Activated naive CD4-positive, alpha-beta T cell treated with anti-CD3 and anti-CD28 coated beads for 36 hours (primary cell): ENCODE results near the gene POU2AF3. TPM values are rescaled to one million over a fixed set of nuclear protein-coding genes. Genes with fewer than 3 reads are reported as not detected.
"Not testable (repeated sequence)": the region's sequence is repeated elsewhere in the genome, so short reads cannot be mapped to it uniquely, and the experiment has no call there.

Source experiments
- CTCF ChIA-PET: fragments of 350-600 bp; sonication (Branson Sonifier 250); formaldehyde crosslinking; loops from one replicate; lab custom pipeline; 2021; ENCODE audit warnings: antibody characterized with exemption; lab: Charles Lee
- DNase-seq: peaks from one replicate; pipeline ENCODE4 v3.0.0-alpha.2; 2020
- H3K27ac Mint-ChIP-seq: one replicate; pipeline ENCODE4 v1.8.0; 2021; ENCODE audit warnings: mild to moderate bottlenecking, mixed read lengths
- H3K27me3 Mint-ChIP-seq: one replicate; pipeline ENCODE4 v1.8.0; 2021; ENCODE audit warnings: low read depth, mixed read lengths
- H3K36me3 Mint-ChIP-seq: one replicate; pipeline ENCODE4 v1.8.0; 2021; ENCODE audit warnings: low read depth, mixed read lengths
- H3K4me1 Mint-ChIP-seq: one replicate; pipeline ENCODE4 v1.8.0; 2021; ENCODE audit warnings: low read depth, mixed read lengths
- H3K4me3 Mint-ChIP-seq: one replicate; pipeline ENCODE4 v1.8.0; 2021; ENCODE audit warnings: mild to moderate bottlenecking, moderate library complexity, mixed read lengths
- H3K9me3 Mint-ChIP-seq: one replicate; pipeline ENCODE4 v1.8.0; 2021; ENCODE audit warnings: mixed read lengths
- intact Hi-C: fragments of 100-400 bp; cut with micrococcal nuclease; formaldehyde crosslinking; loops from one replicate; pipeline ENCODE4 v1.15.1; 2023
- total RNA-seq, 2 experiments: library from RNA; stranded (reverse); gene quantifications; one replicate each; pipeline ENCODE4 v1.2.3, GENCODE V29; 2021

POU2AF3 gene
- total RNA-seq, 2 experiments from 2014 or later: not detected

DNA sequence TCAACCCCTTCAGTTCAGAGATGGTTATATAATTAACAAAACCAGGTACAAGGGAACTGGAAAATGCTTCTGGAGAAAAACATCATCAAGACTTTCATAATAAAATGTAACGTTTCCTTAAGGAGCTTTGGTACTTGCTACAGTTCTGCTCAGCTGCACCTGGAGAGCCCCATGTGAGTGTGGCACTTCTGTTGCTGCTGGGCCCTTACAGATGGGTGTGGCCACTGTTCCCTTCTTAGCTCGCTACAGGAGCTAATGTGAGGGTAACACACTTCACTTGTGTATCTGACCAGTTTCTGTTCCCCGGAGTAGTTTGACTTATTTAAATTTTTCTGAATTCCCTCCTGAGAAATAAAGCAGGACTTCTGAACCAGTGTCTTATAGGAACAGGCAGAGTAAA is 4.0 kb downstream of the POU2AF3 start:
- peaks cover 27% of the 10 kb centered on the region for H3K27me3 Mint-ChIP-seq
- no peak overlapping the region for H3K27ac Mint-ChIP-seq
- DNase-seq: no peak
- intact Hi-C loops: no loop called here
- no peaks in the 10 kb centered on the region for H3K9me3 Mint-ChIP-seq
- H3K36me3 Mint-ChIP-seq: no peaks in the 10 kb centered on the region
- CTCF ChIA-PET: no interaction called here
- no peak overlapping the region for H3K4me3 Mint-ChIP-seq
- H3K4me1 Mint-ChIP-seq: peaks cover 2% of the 10 kb centered on the region

- no peaks in the 10 kb centered on the region for H3K9me3 Mint-ChIP-seq
- H3K4me3 Mint-ChIP-seq: no peak overlapping the region
- intact Hi-C loops: no loop called here
- H3K36me3 Mint-ChIP-seq: no peaks in the 10 kb centered on the region
- H3K27ac Mint-ChIP-seq: no peak overlapping the region
- no peak for DNase-seq
- H3K27me3 Mint-ChIP-seq: peaks cover 24% of the 10 kb centered on the region
- CTCF ChIA-PET: interaction anchor here (0.6 kb wide), 1 partner anchor 179 kb away, joined by 3 read pairs; no protein-coding TSS in a partner anchor
- H3K4me1 Mint-ChIP-seq: no peaks in the 10 kb centered on the region
Observed at GRCh38 chr11:111303461-111303860, 5.1 kb downstream of the POU2AF3 start.

GRCh38 chr11:111305162-111305802 is 6.9 kb downstream of the POU2AF3 start:
- intact Hi-C loops: no loop called here
- no peak overlapping the region for H3K27ac Mint-ChIP-seq
- H3K9me3 Mint-ChIP-seq: no peaks in the 10 kb centered on the region
- DNase-seq: no peak
- H3K36me3 Mint-ChIP-seq: no peaks in the 10 kb centered on the region
- no peaks in the 10 kb centered on the region for H3K4me1 Mint-ChIP-seq
- H3K27me3 Mint-ChIP-seq: peaks cover 17% of the 10 kb centered on the region
- CTCF ChIA-PET: interaction anchor here (0.6 kb wide), 1 partner anchor 9 kb away, joined by 3 read pairs; no protein-coding TSS in a partner anchor
- H3K4me3 Mint-ChIP-seq: no peak overlapping the region

GRCh38 chr11:111305876-111306275 is 7.5 kb downstream of the POU2AF3 start:
- CTCF ChIA-PET: no interaction called here
- H3K27ac Mint-ChIP-seq: no peak overlapping the region
- H3K9me3 Mint-ChIP-seq: no peaks in the 10 kb centered on the region
- H3K4me3 Mint-ChIP-seq: no peak overlapping the region
- H3K36me3 Mint-ChIP-seq: no peaks in the 10 kb centered on the region
- intact Hi-C loops: no loop called here
- no peak for DNase-seq
- no peaks in the 10 kb centered on the region for H3K4me1 Mint-ChIP-seq
- peaks cover 12% of the 10 kb centered on the region for H3K27me3 Mint-ChIP-seq

- CTCF ChIA-PET: no interaction called here
- no peak overlapping the region for H3K4me3 Mint-ChIP-seq
- no peaks in the 10 kb centered on the region for H3K9me3 Mint-ChIP-seq
- H3K27me3 Mint-ChIP-seq: peaks cover 10% of the 10 kb centered on the region
- H3K27ac Mint-ChIP-seq: no peak overlapping the region
- DNase-seq: no peak
- H3K4me1 Mint-ChIP-seq: no peaks in the 10 kb centered on the region
- intact Hi-C loops: no loop called here
- no peaks in the 10 kb centered on the region for H3K36me3 Mint-ChIP-seq
Observed at GRCh38 chr11:111306321-111306720, 8.0 kb downstream of the POU2AF3 start.

GRCh38 chr11:111307472-111308108 is 9.2 kb downstream of the POU2AF3 start:
- intact Hi-C loops: no loop called here
- DNase-seq: no peak
- H3K9me3 Mint-ChIP-seq: no peaks in the 10 kb centered on the region
- no peak overlapping the region for H3K27ac Mint-ChIP-seq
- CTCF ChIA-PET: no interaction called here
- H3K36me3 Mint-ChIP-seq: no peaks in the 10 kb centered on the region
- H3K4me1 Mint-ChIP-seq: no peaks in the 10 kb centered on the region
- no peak overlapping the region for H3K4me3 Mint-ChIP-seq
- peaks cover 10% of the 10 kb centered on the region for H3K27me3 Mint-ChIP-seq

DNA sequence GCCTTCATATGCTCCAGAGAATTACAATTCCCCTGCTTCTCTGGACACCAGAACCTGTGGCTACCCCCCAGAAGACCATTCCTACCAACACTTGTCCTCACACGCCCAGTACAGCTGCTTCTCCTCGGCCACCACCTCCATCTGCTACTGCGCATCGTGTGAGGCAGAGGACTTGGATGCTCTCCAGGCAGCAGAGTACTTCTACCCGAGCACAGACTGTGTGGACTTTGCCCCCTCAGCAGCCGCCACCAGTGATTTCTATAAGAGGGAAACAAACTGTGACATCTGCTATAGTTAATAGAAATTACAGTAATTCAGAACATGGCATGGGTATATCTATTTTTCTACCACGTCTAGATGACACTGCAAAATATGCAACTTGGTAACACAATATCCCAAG is 9.8 kb downstream of the POU2AF3 start:
- H3K4me1 Mint-ChIP-seq: no peaks in the 10 kb centered on the region
- peaks cover 11% of the 10 kb centered on the region for H3K27me3 Mint-ChIP-seq
- no peak for DNase-seq
- peaks cover under 1% of the 10 kb centered on the region for H3K9me3 Mint-ChIP-seq
- no peaks in the 10 kb centered on the region for H3K36me3 Mint-ChIP-seq
- CTCF ChIA-PET: no interaction called here
- no peak overlapping the region for H3K4me3 Mint-ChIP-seq
- intact Hi-C loops: no loop called here
- no peak overlapping the region for H3K27ac Mint-ChIP-seq

DNA sequence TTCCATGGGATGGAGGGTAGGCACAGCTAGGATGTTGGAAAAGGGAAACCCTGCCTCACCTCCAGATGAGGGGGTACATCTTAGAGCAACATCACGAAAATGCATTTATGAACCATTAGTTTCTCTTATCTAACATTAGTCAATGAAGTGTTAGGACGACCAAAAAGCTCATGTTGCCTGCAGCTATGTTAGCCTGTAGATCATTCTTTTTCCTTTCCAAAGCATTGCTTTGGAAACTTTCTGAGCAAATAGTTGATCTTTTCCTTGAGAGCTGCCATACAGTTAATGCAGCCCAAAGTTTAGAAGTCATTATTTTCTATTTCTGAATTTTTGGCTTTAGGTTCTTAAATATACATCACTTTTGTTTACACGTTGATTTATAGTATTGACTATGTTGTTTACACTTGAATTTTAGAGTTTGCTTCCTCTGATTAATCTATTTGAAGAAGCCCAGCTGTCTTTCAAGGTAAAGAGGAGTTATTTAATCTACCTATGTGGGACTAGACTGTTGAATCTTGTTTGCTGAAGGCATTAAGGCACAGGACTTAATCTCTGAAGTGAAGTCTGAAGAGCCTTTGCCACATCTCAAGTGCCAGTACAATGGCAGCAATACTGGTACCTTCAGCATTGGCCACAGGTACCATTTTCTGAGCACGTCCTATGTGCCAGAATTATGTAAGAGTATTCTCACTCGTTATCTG is 11.0 kb downstream of the POU2AF3 start:
- H3K27me3 Mint-ChIP-seq: peaks cover 13% of the 10 kb centered on the region
- CTCF ChIA-PET: no interaction called here
- H3K9me3 Mint-ChIP-seq: peaks cover 2% of the 10 kb centered on the region
- H3K4me3 Mint-ChIP-seq: no peak overlapping the region
- no peaks in the 10 kb centered on the region for H3K4me1 Mint-ChIP-seq
- H3K36me3 Mint-ChIP-seq: no peaks in the 10 kb centered on the region
- intact Hi-C loops: no loop called here
- no peak for DNase-seq
- no peak overlapping the region for H3K27ac Mint-ChIP-seq

DNA sequence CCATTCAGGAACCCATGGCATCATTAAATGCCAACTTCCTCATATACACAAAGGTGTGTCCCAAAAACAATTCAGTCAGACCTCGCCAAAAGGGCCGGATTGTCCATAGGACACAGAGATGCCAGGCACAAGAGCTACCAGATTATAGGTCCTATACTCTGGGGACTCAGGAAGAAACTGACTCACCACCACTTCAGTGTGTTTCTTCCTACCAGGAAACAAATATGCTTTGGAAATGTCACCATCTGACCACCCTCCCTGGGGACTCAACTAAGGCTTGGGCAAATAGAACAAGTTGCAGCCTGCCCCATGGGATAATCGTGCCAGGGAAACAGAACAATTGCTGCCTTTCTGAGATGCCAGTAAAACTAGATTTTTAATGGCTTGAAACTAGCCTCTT is 11.7 kb downstream of the POU2AF3 start:
- Mint-ChIP-seq H3K4me3 (no peak overlapping the region), H3K9me3 (peaks cover 2% of the 10 kb centered on the region), H3K27me3 (peaks cover 13% of the 10 kb centered on the region), H3K4me1 (no peaks in the 10 kb centered on the region), H3K36me3 (no peaks in the 10 kb centered on the region), H3K27ac (no peak overlapping the region)
- DNase-seq: no peak
- CTCF ChIA-PET: no interaction called here
- intact Hi-C loops: no loop called here

- CTCF ChIA-PET: no interaction called here
- Mint-ChIP-seq H3K9me3 (peaks cover 2% of the 10 kb centered on the region), H3K4me3 (no peak overlapping the region), H3K4me1 (no peaks in the 10 kb centered on the region), H3K36me3 (no peaks in the 10 kb centered on the region), H3K27ac (no peak overlapping the region), H3K27me3 (peaks cover 13% of the 10 kb centered on the region)
- no peak for DNase-seq
- intact Hi-C loops: no loop called here
Observed at GRCh38 chr11:111310723-111311122, 12.4 kb downstream of the POU2AF3 start.

DNA sequence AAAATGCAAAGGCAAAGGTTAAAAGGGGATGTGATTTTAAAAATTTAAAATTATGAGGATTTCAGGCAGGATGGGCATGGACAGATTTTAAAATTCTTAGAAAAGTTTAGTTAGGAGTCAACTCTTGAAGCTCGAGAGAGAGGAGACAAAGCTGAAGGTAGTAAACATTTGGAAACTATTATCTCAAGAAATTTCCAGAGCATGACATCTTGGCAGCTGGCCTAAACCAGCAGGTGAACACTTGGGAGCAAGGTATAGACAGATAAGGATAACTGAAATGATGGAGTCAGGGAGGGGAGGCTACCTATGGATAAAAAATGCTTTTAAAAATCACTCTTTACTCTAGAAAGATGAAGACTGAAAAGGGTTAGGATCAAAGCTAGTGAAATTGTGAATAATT is 13.7 kb downstream of the POU2AF3 start:
- Mint-ChIP-seq H3K36me3 (no peaks in the 10 kb centered on the region), H3K9me3 (peaks cover 2% of the 10 kb centered on the region), H3K27me3 (peaks cover 10% of the 10 kb centered on the region), H3K4me1 (no peaks in the 10 kb centered on the region), H3K4me3 (no peak overlapping the region), H3K27ac (no peak overlapping the region)
- CTCF ChIA-PET: no interaction called here
- DNase-seq: no peak
- intact Hi-C loops: no loop called here

DNA sequence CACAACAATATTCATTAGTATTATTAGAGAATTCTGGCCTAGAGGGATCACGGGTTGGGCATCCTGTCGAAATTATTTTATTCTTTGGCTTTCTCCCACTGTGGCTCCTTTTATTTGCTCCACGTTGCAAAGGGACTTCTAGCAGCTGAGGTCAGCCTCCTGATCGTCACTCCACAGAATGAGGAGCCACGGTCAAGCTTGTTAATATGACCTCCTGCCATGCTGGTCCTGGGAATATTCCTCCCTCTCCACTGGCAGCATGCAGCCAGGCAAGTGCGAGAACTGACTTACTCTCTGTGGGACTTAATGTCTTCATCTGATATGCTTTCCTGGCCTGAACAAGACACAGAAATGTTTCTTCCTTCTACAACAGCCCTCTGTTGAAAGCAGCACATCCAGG is 20.9 kb downstream of the POU2AF3 start:
- CTCF ChIA-PET: no interaction called here
- DNase-seq: no peak
- Mint-ChIP-seq H3K36me3 (no peaks in the 10 kb centered on the region), H3K27me3 (no peaks in the 10 kb centered on the region), H3K4me3 (no peak overlapping the region), H3K9me3 (no peaks in the 10 kb centered on the region), H3K27ac (no peak overlapping the region), H3K4me1 (no peaks in the 10 kb centered on the region)
- intact Hi-C loops: no loop called here

GRCh38 chr11:111320199-111320598 is 21.9 kb downstream of the POU2AF3 start:
- H3K27me3 Mint-ChIP-seq, H3K9me3 Mint-ChIP-seq, H3K27ac Mint-ChIP-seq, H3K4me3 Mint-ChIP-seq, H3K4me1 Mint-ChIP-seq, intact Hi-C loops, DNase-seq, H3K36me3 Mint-ChIP-seq: not testable (repeated sequence)
- CTCF ChIA-PET: interaction anchor here (0.8 kb wide), 1 partner anchor 107 kb away, joined by 3 read pairs; no protein-coding TSS in a partner anchor
